Ovary (tissue), 9 donors: ENCODE results near the gene VAC14. TPM values are rescaled to one million over a fixed set of nuclear protein-coding genes. Genes with fewer than 3 reads are reported as not detected.

Experiments
- DNase-seq, 5 donors: peaks; one replicate each; pipeline ENCODE4 v3.0.0-alpha.2; 2019 to 2020
- H3K27ac ChIP-seq, 2 donors: fragments of 200-600 bp; one replicate each; pipeline versions ENCODE4 v1.5.1 to v1.8.0; 2019 to 2022
- H3K27me3 ChIP-seq: fragments of 200-600 bp; one replicate; pipeline ENCODE4 v1.8.0; 2022
- H3K36me3 ChIP-seq: fragments of 200-600 bp; sonication (generic); one replicate; pipeline ENCODE4 v1.5.1; 2019
- H3K4me1 ChIP-seq: one replicate; pipeline ENCODE4 v1.8.1; 2013; ENCODE audit warnings: mild to moderate bottlenecking, moderate library complexity; ENCODE audit not compliant: insufficient read depth
- H3K4me3 ChIP-seq: fragments of 200-600 bp; sonication (generic); one replicate; pipeline ENCODE4 v1.5.1; 2017
- H3K9me3 ChIP-seq, 2 donors: fragments of 200-600 bp in 1 of 2; sonication (generic) in 1 of 2; one replicate each; pipeline versions ENCODE4 v1.5.1 to v1.8.1; 2013 to 2019; ENCODE audit warnings: mild to moderate bottlenecking in 1 of 2, moderate library complexity in 1 of 2
- CTCF ChIP-seq, 3 donors: fragments of 450-650 bp in 2 of 3; fragments of 200-600 bp in 1 of 3; IDR thresholded peaks; one replicate each; pipeline versions ENCODE4 v1.5.1 to v1.8.0; 2016 to 2022; ENCODE audit warnings: antibody characterized with exemption in 3 of 3, mild to moderate bottlenecking in 1 of 3
- EP300 ChIP-seq: sonication (generic); formaldehyde crosslinking; IDR thresholded peaks from one replicate; pipeline ENCODE4 v1.6.1; 2017; ENCODE audit warnings: antibody characterized with exemption
- POLR2A ChIP-seq: fragments of 450-650 bp; IDR thresholded peaks from one replicate; pipeline ENCODE4 v1.6.1; 2017; ENCODE audit warnings: antibody characterized with exemption, mild to moderate bottlenecking, moderate library complexity
- WGBS, 3 donors: extraction: QIAGEN DNeasy Blood & Tissue Kit in 1 of 3; methylation state at CpG; one replicate each; pipeline versions ENCODE4 v1.1.5 to v1.1.7; 2013 to 2017; 5-methylcytosine and 5-hydroxymethylcytosine counted together
- intact Hi-C, 4 donors: fragments of 100-400 bp; cut with DNase I; formaldehyde crosslinking; loops; one replicate each; pipeline versions ENCODE4 v1.11.0 to v1.15.1; 2022 to 2023
- polyA plus RNA-seq, 2 donors: library from polyadenylated mRNA; stranded (reverse); fragments of 200-250 nt in 1 of 2; fragments of 350-450 nt in 1 of 2; fragmentation: Illumina TruSeq in 1 of 2; extraction: RNeasy Lipid Tissue Mini Kit (QIAGEN cat#74804) in 1 of 2; gene quantifications; one replicate each; pipeline ENCODE4 v1.2.3, GENCODE V29; 2013 to 2014
- total RNA-seq, 7 donors: library from RNA; depleted of rRNA in 2 of 7; stranded (reverse); fragments of >200 nt in 2 of 7; fragmentation: NEBNext Ultra II Directional in 3 of 7; extraction: Animal tissue kit (Norgen Biotek cat#: 25700) in 3 of 7; gene quantifications; one replicate each; pipeline versions ENCODE4 v1.1.0 to v1.2.4, GENCODE V29; 2016 to 2023
- donor health status: DM: no; HTN: no; CAD: no; lungs with moderate emphysema.
- donor health status: DM: no; HTN: no; CAD: no.
- donor health status: Bipolar disorder and iron deficiency.
- donor health status: DM: yes; HTN: yes; CAD: no.
- donor health status: DM: no; HTN: no; CAD: no.
- donor health status: DM: yes; HTN: yes; CAD: no.

The VAC14 gene
- total and polyA plus RNA-seq, 9 donors: 9.9 to 32.4 (median 21.1) TPM

GRCh38 chr16:70715055-70715858 is 85.7 kb downstream of the VAC14 start:
- intact Hi-C loops: no loop called here

DNA sequence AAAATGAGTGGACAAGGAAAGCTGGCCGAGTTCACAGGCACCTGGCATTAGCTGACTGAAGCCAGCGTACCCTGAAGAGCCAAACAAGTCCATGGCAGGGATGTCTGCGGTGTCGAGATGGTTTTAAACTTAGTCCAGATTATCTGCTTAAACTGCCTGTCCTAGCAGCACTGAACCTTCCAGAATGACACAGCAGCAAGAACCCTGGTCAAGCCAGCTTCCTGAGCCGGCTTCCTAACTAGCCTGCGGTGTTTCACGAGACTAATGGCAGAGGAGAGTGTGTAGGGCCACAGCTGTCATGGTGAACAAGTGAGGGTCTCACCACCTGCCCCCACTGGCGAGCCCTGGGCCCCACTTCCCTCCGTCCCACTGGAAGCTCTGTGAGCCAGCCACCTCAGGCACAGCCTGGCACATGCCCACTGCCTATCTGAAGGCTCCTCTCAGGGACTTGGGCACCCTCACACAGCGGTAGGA is 86.3 kb downstream of the VAC14 start:
- 69 to 79% (median 75%) methylated on average over 10 of the region's 10 CpGs for WGBS, 3 donors
- H3K9me3 ChIP-seq: no peaks in the 10 kb centered on the region

More at GRCh38 chr16:70715055-70715858, 85.7 kb downstream of the VAC14 start:
- TF ChIP-seq POLR2A (peak; percentile 8), CTCF (IDR thresholded peaks at IDR 0.05) (peak in 1 of 3 donors; percentile 35), EP300 (no peak)
- Histone ChIP-seq H3K9me3 (no peaks in the 10 kb centered on the region), H3K4me1 (peaks cover 24% of the 10 kb centered on the region), H3K27ac (peak overlapping the region; percentile 41 to 85), H3K36me3 (no peaks in the 10 kb centered on the region), H3K4me3 (no peak overlapping the region), H3K27me3 (no peaks in the 10 kb centered on the region)
- WGBS, 3 donors: 8 to 14% (median 10%) methylated on average over 22 to 23 of the region's 23 CpGs
- DNase-seq: peak; percentile 88 to 90 (median 89)

GRCh38 chr16:70713824-70714223 is 87.1 kb downstream of the VAC14 start:
- WGBS, 3 donors: 82 to 91% (median 83%) methylated on average over 10 of the region's 10 CpGs
- H3K27ac ChIP-seq: no peak overlapping the region

More for the DNA sequence above, 86.3 kb downstream of the VAC14 start:
- intact Hi-C loops: no loop called here
- Histone ChIP-seq H3K4me1 (peaks cover 24% of the 10 kb centered on the region), H3K27me3 (no peaks in the 10 kb centered on the region), H3K27ac (peak overlapping the region; percentile 41 to 85), H3K4me3 (no peak overlapping the region), H3K36me3 (no peaks in the 10 kb centered on the region)
- DNase-seq: no peak
- no peak for TF ChIP-seq POLR2A
- no peak for TF ChIP-seq CTCF (IDR thresholded peaks at IDR 0.05)
- TF ChIP-seq EP300: no peak

GRCh38 chr16:70713342-70713741 is 87.6 kb downstream of the VAC14 start:
- DNase-seq: no peak
- no peaks in the 10 kb centered on the region for H3K9me3 ChIP-seq
- H3K27ac ChIP-seq: no peak overlapping the region
- H3K36me3 ChIP-seq: no peaks in the 10 kb centered on the region
- intact Hi-C loops: no loop called here
- H3K4me1 ChIP-seq: peaks cover 24% of the 10 kb centered on the region
- 72 to 79% (median 74%) methylated on average over 5 of the region's 5 CpGs for WGBS, 3 donors
- TF ChIP-seq POLR2A (no peak), CTCF (IDR thresholded peaks at IDR 0.05) (no peak), EP300 (no peak)
- no peak overlapping the region for H3K4me3 ChIP-seq
- no peaks in the 10 kb centered on the region for H3K27me3 ChIP-seq

More at GRCh38 chr16:70713824-70714223, 87.1 kb downstream of the VAC14 start:
- no peaks in the 10 kb centered on the region for H3K36me3 ChIP-seq
- intact Hi-C loops: no loop called here
- H3K4me3 ChIP-seq: no peak overlapping the region
- no peaks in the 10 kb centered on the region for H3K9me3 ChIP-seq
- no peaks in the 10 kb centered on the region for H3K27me3 ChIP-seq
- peaks cover 24% of the 10 kb centered on the region for H3K4me1 ChIP-seq
- DNase-seq: no peak
- TF ChIP-seq EP300: no peak

GRCh38 chr16:70712942-70713341 is 88.0 kb downstream of the VAC14 start:
- Histone ChIP-seq H3K27me3 (no peaks in the 10 kb centered on the region), H3K9me3 (no peaks in the 10 kb centered on the region), H3K27ac (no peak overlapping the region), H3K4me3 (no peak overlapping the region), H3K36me3 (no peaks in the 10 kb centered on the region), H3K4me1 (peaks cover 24% of the 10 kb centered on the region)
- no peak for DNase-seq
- TF ChIP-seq EP300 (no peak), CTCF (IDR thresholded peaks at IDR 0.05) (no peak), POLR2A (no peak)
- 70 to 74% (median 73%) methylated on average over 12 of the region's 12 CpGs for WGBS, 3 donors
- intact Hi-C loops: no loop called here
